Stomach smooth muscle (tissue), 2 donors: Measurements from ENCODE around the gene ZCCHC17.

Experiments used
- H3K27ac ChIP-seq: one replicate; pipeline ENCODE4 v1.7.0; 2013; ENCODE audit warnings: mild to moderate bottlenecking, low read length, inconsistent platforms
- H3K27me3 ChIP-seq, 2 donors: one replicate each; pipeline ENCODE4 v1.7.0; 2013; ENCODE audit warnings: low read length in 2 of 2; ENCODE audit not compliant: insufficient read depth in 2 of 2, control insufficient read depth in 1 of 2
- H3K36me3 ChIP-seq, 2 donors: one replicate each; pipeline ENCODE4 v1.7.0; 2013; ENCODE audit warnings: low read length in 2 of 2; ENCODE audit not compliant: control insufficient read depth in 2 of 2, insufficient read depth in 2 of 2
- H3K4me1 ChIP-seq: one replicate; pipeline ENCODE4 v1.7.0; 2013; ENCODE audit warnings: low read length; ENCODE audit not compliant: control insufficient read depth, insufficient read depth
- H3K4me3 ChIP-seq, 2 donors: one replicate each; pipeline ENCODE4 v1.7.0; 2013; ENCODE audit warnings: low read length in 2 of 2
- H3K9ac ChIP-seq, 2 donors: one replicate each; pipeline ENCODE4 v1.7.0; 2013; ENCODE audit warnings: low read length in 2 of 2, mild to moderate bottlenecking in 1 of 2
- H3K9me3 ChIP-seq, 2 donors: one replicate each; pipeline ENCODE4 v1.7.0; 2013; ENCODE audit warnings: low read length in 2 of 2; ENCODE audit not compliant: control insufficient read depth in 2 of 2
- donor health status: healthy.
- donor health status: Pancreatic carcinoma.

The ZCCHC17 gene

DNA sequence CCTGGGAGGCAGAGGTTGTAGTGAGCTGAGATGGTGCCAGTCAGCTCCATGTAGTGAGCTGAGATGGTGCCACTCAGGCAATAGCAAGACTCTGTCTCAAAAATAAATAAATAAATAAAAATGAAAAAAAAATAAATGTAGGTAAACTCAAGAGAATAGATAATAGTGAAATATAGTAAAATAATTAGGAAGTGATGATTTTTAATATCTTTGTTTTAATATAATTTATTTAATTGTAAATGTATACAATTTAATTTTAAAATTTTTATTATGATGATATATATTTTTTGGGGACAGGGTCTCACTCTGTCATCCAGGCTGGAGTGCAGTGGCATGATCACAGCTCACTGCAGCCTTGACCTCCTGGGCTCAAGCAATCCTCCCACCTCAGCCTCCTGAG is 96.6 kb downstream of the ZCCHC17 start:
- no peaks in the 10 kb centered on the region for H3K27me3 ChIP-seq
- no peaks in the 10 kb centered on the region for H3K9me3 ChIP-seq
- H3K9ac ChIP-seq: no peak overlapping the region
- H3K36me3 ChIP-seq: no peaks in the 10 kb centered on the region
- peaks cover 5% of the 10 kb centered on the region for H3K4me1 ChIP-seq
- H3K27ac ChIP-seq: no peak overlapping the region
- H3K4me3 ChIP-seq: no peak overlapping the region

DNA sequence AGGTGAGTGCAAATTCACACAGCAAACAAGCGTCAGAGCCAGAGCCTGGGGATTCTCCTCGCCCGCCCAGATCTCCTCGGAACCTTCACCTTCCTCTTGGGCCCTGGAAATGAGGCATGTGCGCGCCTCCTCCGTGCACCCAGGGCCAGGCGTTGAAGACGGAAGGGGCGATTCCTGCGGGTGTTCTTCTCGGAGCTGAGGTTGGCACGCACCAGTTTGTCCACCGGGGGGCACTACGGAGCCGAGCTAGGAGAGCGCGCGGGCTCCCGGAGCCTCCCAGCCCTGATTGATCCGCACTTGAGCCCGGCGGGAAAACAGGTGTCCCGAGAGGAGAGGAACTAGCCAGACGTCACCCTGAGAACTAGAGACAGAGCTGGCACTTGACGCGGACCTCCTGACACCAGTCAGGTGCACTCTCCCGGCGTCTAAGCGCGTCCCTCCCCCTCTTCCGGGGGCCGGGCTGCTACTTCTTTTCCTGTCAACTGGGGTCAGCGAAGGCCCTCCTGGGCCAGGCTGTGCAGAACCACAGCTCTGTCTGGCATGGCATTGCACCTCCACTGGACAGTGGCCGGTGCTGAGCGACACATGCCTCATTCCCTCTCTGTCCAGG is 97.9 kb downstream of the ZCCHC17 start:
- peak overlapping the region in 1 of 2 donors; percentile 13 for H3K9ac ChIP-seq

DNA sequence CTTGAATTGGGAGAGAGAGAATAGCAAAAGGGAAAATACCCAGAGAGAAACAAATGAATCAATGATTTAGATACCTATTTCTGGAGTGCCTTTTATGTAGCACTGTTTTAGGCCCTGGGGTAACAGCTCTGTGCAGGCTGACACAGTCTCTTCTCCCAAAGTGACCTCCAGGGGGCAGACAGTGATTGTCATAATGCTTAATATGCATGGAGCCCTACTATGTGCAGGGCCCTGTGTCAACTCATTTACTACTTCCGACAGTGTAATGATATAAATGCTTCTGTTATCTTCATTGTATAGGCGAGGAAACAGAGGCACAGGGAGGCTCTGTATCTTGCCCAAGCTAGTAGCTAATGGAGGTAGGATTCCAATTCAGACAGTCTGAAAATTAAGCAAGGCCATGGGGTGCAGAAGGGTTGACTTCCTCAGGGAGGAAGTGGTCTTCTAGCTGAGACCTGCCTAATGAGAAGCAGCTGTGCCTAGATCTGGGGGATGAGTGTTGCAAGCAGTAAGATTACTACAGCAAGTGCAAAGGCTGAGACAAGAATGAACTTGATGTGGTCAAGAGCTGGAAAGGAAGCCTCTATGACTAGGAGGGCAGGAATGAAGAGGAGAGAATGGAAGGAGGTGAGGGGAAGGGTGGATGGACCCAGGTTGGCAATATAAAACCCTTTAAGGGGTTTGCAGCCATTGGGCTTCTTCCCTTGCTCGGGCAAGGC is 100.0 kb downstream of the ZCCHC17 start:
- no peak overlapping the region for H3K9ac ChIP-seq

More for the DNA sequence above, 97.9 kb downstream of the ZCCHC17 start:
- no peaks in the 10 kb centered on the region for H3K27me3 ChIP-seq
- H3K4me1 ChIP-seq: peaks cover 5% of the 10 kb centered on the region
- H3K4me3 ChIP-seq: peak overlapping the region; percentile 60 to 72
- H3K27ac ChIP-seq: no peak overlapping the region
- no peaks in the 10 kb centered on the region for H3K36me3 ChIP-seq
- H3K9me3 ChIP-seq: no peaks in the 10 kb centered on the region

DNA sequence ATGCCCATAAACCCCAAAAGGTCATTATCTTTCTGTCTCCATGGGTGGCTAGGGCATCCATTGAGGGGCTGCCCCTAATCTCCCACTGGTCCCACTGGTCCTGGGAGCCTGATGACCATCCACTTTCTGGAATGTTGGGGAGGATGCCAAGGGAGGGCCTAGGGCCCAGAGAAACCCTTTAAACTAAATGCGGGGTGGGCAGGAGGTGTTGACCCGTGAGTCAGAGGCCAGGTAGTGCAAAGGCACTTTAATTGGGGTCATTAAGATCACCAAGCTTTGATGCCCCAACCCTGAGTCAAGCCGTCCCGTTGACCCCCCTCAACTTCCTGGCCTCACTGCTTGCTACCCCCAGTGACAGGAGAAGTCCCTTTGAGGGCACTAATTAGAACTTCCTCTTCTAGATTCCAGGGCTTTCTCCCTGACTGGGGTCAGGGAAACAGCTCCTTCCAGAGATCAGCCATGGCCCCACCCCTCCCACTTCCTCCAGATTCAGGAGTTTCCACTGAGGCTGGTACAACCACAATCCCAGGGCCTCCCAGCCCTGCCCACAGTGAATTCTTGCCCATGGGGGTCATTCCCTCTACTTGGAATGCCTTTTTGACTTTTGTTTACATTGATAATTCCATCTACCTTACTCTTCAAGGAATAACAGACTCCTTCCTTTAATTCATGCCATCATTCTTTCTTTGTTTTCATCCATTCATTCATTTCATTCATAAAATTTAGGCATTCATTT is 100.7 kb downstream of the ZCCHC17 start:
- no peak overlapping the region for H3K27ac ChIP-seq
- no peaks in the 10 kb centered on the region for H3K27me3 ChIP-seq
- peaks cover 5% of the 10 kb centered on the region for H3K4me1 ChIP-seq
- H3K9me3 ChIP-seq: no peaks in the 10 kb centered on the region
- H3K4me3 ChIP-seq: no peak overlapping the region
- no peaks in the 10 kb centered on the region for H3K36me3 ChIP-seq
- H3K9ac ChIP-seq: no peak overlapping the region

More for the DNA sequence above, 100.0 kb downstream of the ZCCHC17 start:
- H3K4me1 ChIP-seq: peaks cover 5% of the 10 kb centered on the region
- no peaks in the 10 kb centered on the region for H3K9me3 ChIP-seq
- no peaks in the 10 kb centered on the region for H3K27me3 ChIP-seq
- no peaks in the 10 kb centered on the region for H3K36me3 ChIP-seq
- H3K27ac ChIP-seq: no peak overlapping the region
- H3K4me3 ChIP-seq: no peak overlapping the region

DNA sequence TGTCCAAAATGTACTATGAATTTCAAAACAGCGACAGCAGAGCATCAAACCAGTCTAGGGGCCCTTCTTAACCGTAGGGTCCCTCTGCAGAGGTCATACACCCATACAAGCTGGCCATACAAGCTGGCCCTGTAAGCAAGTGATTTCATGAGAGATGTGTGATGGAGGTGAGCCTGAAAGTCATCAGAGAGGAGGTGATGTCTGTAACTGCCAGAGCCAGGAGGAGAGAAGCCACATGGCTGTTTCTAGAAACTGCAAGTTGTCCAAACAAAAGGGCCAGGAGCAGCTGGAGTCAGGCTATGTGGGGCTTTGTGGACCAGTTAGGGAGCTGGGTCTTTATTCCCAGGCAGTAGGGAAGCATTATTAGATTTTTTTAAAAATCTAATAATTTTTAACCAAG is 101.4 kb downstream of the ZCCHC17 start:
- no peaks in the 10 kb centered on the region for H3K36me3 ChIP-seq

DNA sequence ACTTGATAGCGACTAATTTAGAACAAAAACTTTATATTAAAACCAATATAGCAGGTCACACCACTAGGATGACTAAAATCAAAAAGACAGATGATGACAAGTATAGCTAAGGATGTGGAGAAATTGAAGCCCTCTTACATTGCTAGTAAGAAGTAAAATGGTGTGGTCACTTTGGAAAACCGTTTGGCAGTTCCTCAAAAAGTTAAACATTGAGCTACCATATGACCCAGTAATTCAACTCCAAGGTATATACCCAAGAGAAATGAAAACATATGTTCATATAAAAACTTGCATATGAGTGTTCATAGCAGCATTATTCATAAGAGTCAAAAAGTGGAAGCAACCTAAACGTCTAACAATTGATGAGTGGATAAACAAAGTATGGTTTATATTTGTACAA is 103.1 kb downstream of the ZCCHC17 start:
- no peaks in the 10 kb centered on the region for H3K4me1 ChIP-seq
- no peaks in the 10 kb centered on the region for H3K27me3 ChIP-seq
- no peak overlapping the region for H3K4me3 ChIP-seq
- H3K9ac ChIP-seq: no peak overlapping the region
- H3K36me3 ChIP-seq: no peaks in the 10 kb centered on the region
- no peak overlapping the region for H3K27ac ChIP-seq
- no peaks in the 10 kb centered on the region for H3K9me3 ChIP-seq

More for the DNA sequence above, 101.4 kb downstream of the ZCCHC17 start:
- Histone ChIP-seq H3K4me1 (peaks cover 5% of the 10 kb centered on the region), H3K9ac (no peak overlapping the region), H3K27me3 (no peaks in the 10 kb centered on the region), H3K4me3 (no peak overlapping the region), H3K27ac (no peak overlapping the region), H3K9me3 (no peaks in the 10 kb centered on the region)

DNA sequence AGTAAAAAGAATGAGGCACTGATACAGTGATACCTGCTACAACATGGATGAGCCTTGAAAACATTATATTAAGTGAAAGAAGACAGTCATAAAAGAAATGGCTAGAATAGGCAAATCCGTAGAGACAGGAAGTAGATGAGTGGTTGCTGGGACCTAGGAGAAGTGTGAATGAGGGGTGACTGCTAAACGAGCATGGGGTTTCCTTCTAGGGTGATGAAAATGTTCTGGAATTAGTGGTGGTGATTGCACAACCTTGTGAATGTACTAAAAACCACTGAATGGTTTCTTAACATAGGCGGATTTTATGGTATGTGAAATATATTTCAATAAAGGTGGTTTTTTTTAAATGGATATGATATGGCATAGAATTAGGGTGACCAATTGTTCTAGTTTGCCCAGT is 103.6 kb downstream of the ZCCHC17 start:
- no peak overlapping the region for H3K27ac ChIP-seq
- no peak overlapping the region for H3K4me3 ChIP-seq
- no peaks in the 10 kb centered on the region for H3K36me3 ChIP-seq
- H3K4me1 ChIP-seq: no peaks in the 10 kb centered on the region
- H3K9ac ChIP-seq: no peak overlapping the region
- H3K27me3 ChIP-seq: no peaks in the 10 kb centered on the region
- no peaks in the 10 kb centered on the region for H3K9me3 ChIP-seq

DNA sequence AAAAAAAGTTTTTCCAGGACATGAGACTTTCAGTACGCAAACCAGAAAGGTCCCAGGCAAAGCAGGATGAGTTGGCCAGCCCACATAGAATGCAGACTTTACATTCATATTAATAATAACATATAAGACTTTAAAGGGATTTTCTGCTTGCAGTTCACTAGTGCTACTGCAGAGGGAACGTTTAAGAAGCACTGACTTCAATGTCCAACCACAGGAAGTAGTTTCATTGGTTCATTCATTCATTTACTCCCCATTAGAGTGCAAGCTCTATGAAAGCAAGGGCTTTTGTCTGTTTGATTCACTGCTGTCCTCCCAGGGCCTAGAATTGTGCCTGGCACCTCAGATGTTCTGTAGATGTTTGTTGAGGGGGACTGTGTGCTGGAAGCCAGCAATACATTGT is 104.4 kb downstream of the ZCCHC17 start:
- Histone ChIP-seq H3K27ac (no peak overlapping the region), H3K9me3 (no peaks in the 10 kb centered on the region), H3K27me3 (no peaks in the 10 kb centered on the region), H3K4me1 (no peaks in the 10 kb centered on the region), H3K9ac (no peak overlapping the region), H3K4me3 (no peak overlapping the region), H3K36me3 (no peaks in the 10 kb centered on the region)

DNA sequence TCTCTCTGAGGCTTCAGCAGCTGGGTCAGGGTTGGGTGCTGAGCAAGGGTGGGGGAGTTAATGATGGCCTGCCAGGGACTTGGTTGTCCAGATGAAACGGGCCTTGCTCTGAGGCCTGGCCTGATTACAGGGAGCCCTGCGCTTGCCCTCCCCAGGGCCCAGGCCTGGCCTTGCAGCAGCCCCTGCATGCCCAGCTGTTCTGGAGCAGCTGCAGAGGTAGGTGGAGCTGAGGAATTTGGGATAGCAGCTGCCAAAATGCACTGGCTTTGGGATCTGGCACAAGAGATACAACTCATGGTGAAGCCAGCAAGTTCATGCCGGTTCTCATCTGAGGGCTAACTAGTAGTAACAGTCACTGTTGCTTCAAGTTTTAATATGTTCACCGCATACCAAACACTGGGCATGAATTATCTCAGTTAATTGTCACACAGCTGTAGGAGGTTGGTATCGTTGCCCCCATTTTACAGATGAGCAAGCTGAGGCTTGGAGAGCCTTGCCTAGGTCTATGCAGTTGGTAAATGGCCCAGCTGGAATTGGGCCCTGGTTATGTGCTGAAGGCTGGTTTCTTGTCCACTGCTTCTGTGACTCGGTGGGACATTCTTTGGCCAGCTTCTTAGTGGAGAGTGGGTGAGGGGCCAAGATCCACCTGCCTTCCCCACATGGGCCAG is 108.9 kb downstream of the ZCCHC17 start:
- no peaks in the 10 kb centered on the region for H3K9me3 ChIP-seq
- H3K27me3 ChIP-seq: peaks cover 14 to 22% of the 10 kb centered on the region in 2 donors
- H3K4me3 ChIP-seq: no peak overlapping the region
- no peaks in the 10 kb centered on the region for H3K4me1 ChIP-seq
- H3K9ac ChIP-seq: no peak overlapping the region
- H3K27ac ChIP-seq: no peak overlapping the region
- no peaks in the 10 kb centered on the region for H3K36me3 ChIP-seq

DNA sequence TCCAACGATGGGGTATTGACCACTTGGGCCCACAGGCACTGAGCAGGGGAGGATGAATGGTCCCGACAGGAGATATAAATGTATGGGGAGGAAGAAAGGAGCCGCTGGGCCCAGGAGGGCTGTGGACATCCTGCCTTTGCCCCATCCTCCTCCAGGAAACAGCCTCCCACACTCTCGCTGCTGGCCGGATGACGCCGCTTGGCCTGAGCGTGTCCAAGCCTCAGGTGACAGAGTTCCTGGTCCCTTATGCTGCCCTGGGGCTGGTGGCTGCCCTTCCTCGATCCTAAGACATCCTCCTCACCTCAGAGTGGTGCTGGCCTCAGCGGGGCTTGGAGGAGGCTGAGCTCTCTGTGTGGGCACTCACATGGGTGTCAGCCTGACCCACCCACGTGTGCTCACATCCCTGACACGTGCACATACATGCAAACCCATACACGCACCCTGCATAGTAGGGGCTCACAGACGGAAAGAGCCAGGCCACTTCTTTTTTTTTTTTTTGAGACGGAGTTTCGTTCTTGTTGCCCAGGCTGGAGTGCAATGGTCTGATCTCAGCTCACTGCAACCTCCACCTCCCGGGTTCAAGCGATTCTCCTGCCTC is 110.3 kb downstream of the ZCCHC17 start:
- Histone ChIP-seq H3K27ac (no peak overlapping the region), H3K9me3 (no peaks in the 10 kb centered on the region), H3K27me3 (peaks cover 29 to 34% of the 10 kb centered on the region in 2 donors)

More for the DNA sequence above, 110.3 kb downstream of the ZCCHC17 start:
- no peaks in the 10 kb centered on the region for H3K36me3 ChIP-seq
- no peaks in the 10 kb centered on the region for H3K4me1 ChIP-seq
- no peak overlapping the region for H3K9ac ChIP-seq
- no peak overlapping the region for H3K4me3 ChIP-seq
